ENCODE results near the gene NGRN.

NGRN gene

DNA sequence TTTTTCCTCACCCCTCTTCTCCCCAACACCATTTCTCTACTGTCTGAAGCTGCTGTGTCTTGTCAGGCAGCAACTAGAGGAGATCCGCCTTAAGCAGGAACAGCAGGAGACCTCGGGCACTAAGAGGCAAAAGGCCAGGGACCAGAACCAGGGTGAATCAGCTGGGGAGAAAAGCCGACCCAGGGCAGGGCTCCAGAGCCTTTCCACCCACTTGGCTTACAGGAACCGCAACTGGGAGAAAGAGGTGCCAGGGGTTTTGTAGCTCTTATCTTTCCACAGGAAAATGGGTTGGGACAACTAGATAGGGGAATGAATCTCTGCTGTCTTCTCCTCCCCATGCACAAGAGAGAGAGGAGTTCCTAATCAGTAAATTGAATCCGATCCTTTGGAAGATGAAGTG lies 3.0 kb upstream of the NGRN start:
- H3K9me3 ChIP-seq (ENCODE audit: low read length), result no peaks in the 10 kb centered on the region
- H3F3A ChIP-seq (ENCODE audit: insufficient read depth, low read length), result no peaks in the 10 kb centered on the region
- H3K27ac ChIP-seq (ENCODE audit: low read depth, low read length, poor library complexity, severe bottlenecking), result no peak overlapping the region
- no peaks in the 10 kb centered on the region for H3K9me2 ChIP-seq (ENCODE audit: low read depth, low read length)
- H4K20me1 ChIP-seq (ENCODE audit: insufficient read depth, low read length), result no peaks in the 10 kb centered on the region
- peaks cover 5% of the 10 kb centered on the region for H3K36me3 ChIP-seq (ENCODE audit: insufficient read depth, low read length)
- H3K79me2 ChIP-seq (ENCODE audit: insufficient read depth, low read length), result peaks cover 16% of the 10 kb centered on the region
- H3K27me3 ChIP-seq (ENCODE audit: insufficient read depth, low read length), result no peaks in the 10 kb centered on the region
- no peak for TF ChIP-seq EZH2 (IDR thresholded peaks at IDR 0.05; ENCODE audit: borderline replicate concordance, low read length)
- TF ChIP-seq, protein P1, sequence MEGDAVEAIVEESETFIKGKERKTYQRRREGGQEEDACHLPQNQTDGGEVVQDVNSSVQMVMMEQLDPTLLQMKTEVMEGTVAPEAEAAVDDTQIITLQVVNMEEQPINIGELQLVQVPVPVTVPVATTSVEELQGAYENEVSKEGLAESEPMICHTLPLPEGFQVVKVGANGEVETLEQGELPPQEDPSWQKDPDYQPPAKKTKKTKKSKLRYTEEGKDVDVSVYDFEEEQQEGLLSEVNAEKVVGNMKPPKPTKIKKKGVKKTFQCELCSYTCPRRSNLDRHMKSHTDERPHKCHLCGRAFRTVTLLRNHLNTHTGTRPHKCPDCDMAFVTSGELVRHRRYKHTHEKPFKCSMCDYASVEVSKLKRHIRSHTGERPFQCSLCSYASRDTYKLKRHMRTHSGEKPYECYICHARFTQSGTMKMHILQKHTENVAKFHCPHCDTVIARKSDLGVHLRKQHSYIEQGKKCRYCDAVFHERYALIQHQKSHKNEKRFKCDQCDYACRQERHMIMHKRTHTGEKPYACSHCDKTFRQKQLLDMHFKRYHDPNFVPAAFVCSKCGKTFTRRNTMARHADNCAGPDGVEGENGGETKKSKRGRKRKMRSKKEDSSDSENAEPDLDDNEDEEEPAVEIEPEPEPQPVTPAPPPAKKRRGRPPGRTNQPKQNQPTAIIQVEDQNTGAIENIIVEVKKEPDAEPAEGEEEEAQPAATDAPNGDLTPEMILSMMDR (IDR thresholded peaks at IDR 0.05; ENCODE audit: low read length), result no peak
- peaks cover 28% of the 10 kb centered on the region for H3K4me1 ChIP-seq (ENCODE audit: insufficient read depth, low read length, severe bottlenecking)
- H2AFZ ChIP-seq (ENCODE audit: low read length), result no peak overlapping the region
- no peak overlapping the region for H3K4me2 ChIP-seq (ENCODE audit: low read length)
- no peak overlapping the region for H3K9ac ChIP-seq (ENCODE audit: low read length)
- no peak overlapping the region for H3K4me3 ChIP-seq (ENCODE audit: low read depth, low read length, poor library complexity, severe bottlenecking)

DNA sequence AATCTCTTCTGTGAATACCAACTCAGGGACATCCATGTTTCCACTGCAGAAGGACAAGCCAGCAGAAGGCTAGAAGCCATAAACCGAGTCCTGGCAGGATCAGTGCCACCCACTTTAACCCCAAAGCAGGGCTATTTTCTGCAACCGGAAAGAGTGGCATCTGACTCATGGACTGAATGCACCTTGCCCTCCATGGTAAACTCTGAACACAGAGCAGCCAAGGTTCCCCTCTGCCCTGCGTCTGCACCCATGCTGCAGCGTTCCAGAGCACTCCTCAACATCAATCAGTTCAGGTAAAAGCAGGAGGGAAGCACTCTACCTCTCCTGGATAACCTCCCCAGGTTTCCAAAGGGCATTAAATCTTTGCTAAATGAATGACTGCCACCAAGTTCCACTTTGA lies 801 bp upstream of the NGRN start:
- Histone ChIP-seq H3K4me3 (ENCODE audit: low read depth, low read length, poor library complexity, severe bottlenecking) (peak overlapping the region; percentile 90), H2AFZ (ENCODE audit: low read length) (no peak overlapping the region), H3K9me3 (ENCODE audit: low read length) (no peaks in the 10 kb centered on the region), H3K9ac (ENCODE audit: low read length) (peak overlapping the region; percentile 86), H3K79me2 (ENCODE audit: insufficient read depth, low read length) (peaks cover 32% of the 10 kb centered on the region), H4K20me1 (ENCODE audit: insufficient read depth, low read length) (no peaks in the 10 kb centered on the region), H3K27me3 (ENCODE audit: insufficient read depth, low read length) (no peaks in the 10 kb centered on the region), H3K9me2 (ENCODE audit: low read depth, low read length) (no peaks in the 10 kb centered on the region), H3K27ac (ENCODE audit: low read depth, low read length, poor library complexity, severe bottlenecking) (peak overlapping the region; percentile 65), H3F3A (ENCODE audit: insufficient read depth, low read length) (no peaks in the 10 kb centered on the region), H3K36me3 (ENCODE audit: insufficient read depth, low read length) (peaks cover 20% of the 10 kb centered on the region), H3K4me1 (ENCODE audit: insufficient read depth, low read length, severe bottlenecking) (peaks cover 39% of the 10 kb centered on the region), H3K4me2 (ENCODE audit: low read length) (peak overlapping the region; percentile 81)
- TF ChIP-seq, protein P1 (IDR thresholded peaks at IDR 0.05; ENCODE audit: low read length), result no peak
- TF ChIP-seq EZH2 (IDR thresholded peaks at IDR 0.05; ENCODE audit: borderline replicate concordance, low read length), result no peak

DNA sequence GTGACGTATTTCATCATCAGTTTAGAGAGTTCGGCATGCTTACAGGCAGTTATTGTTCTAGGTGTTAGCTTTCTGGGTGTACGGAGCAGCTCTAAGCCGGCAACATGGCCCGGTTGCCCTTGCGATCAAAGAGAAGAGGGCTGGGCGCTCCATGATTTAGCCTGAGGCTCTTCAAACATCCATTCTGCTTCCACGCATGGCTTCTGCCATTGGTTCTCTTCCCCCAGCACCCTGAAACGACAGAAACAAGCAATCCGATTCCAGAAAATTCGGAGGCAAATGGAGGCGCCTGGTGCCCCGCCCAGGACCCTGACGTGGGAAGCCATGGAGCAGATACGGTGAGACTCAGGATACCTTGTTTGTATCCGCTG lies 574 bp downstream of the NGRN start:
- H3K27ac ChIP-seq (ENCODE audit: low read depth, low read length, poor library complexity, severe bottlenecking), result peak overlapping the region; percentile 65
- H4K20me1 ChIP-seq (ENCODE audit: insufficient read depth, low read length), result no peaks in the 10 kb centered on the region
- H3K36me3 ChIP-seq (ENCODE audit: insufficient read depth, low read length), result peaks cover 34% of the 10 kb centered on the region
- peaks cover 39% of the 10 kb centered on the region for H3K4me1 ChIP-seq (ENCODE audit: insufficient read depth, low read length, severe bottlenecking)
- H3K4me2 ChIP-seq (ENCODE audit: low read length), result peak overlapping the region; percentile 81
- peaks cover 35% of the 10 kb centered on the region for H3K79me2 ChIP-seq (ENCODE audit: insufficient read depth, low read length)
- no peaks in the 10 kb centered on the region for H3F3A ChIP-seq (ENCODE audit: insufficient read depth, low read length)
- H3K9me3 ChIP-seq (ENCODE audit: low read length), result no peaks in the 10 kb centered on the region
- TF ChIP-seq, protein P1 (IDR thresholded peaks at IDR 0.05; ENCODE audit: low read length), result no peak
- TF ChIP-seq EZH2 (IDR thresholded peaks at IDR 0.05; ENCODE audit: borderline replicate concordance, low read length), result no peak
- H3K27me3 ChIP-seq (ENCODE audit: insufficient read depth, low read length), result no peaks in the 10 kb centered on the region
- peak overlapping the region; percentile 86 for H3K9ac ChIP-seq (ENCODE audit: low read length)
- H3K4me3 ChIP-seq (ENCODE audit: low read depth, low read length, poor library complexity, severe bottlenecking), result peak overlapping the region; percentile 90
- no peak overlapping the region for H2AFZ ChIP-seq (ENCODE audit: low read length)
- H3K9me2 ChIP-seq (ENCODE audit: low read depth, low read length), result no peaks in the 10 kb centered on the region

Measured in OCI-LY1 (cell line).